Panc1 (cell line): Measurements from ENCODE around the gene SH3GL1. TPM values are rescaled to one million over a fixed set of nuclear protein-coding genes. Genes with fewer than 3 reads are reported as not detected.

ENCODE experiments used
- ATAC-seq: fragments of 200-7000 bp; cut with Tn5 transposase; 2 replicates; pipeline ENCODE4 v1.9.1; 2020; ENCODE audit warnings: mild to moderate bottlenecking, moderate library complexity
- BruUV-seq: library from RNA; stranded (reverse); fragments of 400-500 nt; replicated peaks from 2 replicates; lab custom pipeline; 2021; lab: Mats Ljungman, UMichigan
- CTCF ChIA-PET: fragments of 300-600 bp; sonication (Branson Sonifier 250); formaldehyde crosslinking; loops from one replicate; lab custom pipeline; 2022; ENCODE audit warnings: antibody characterized with exemption; lab: Charles Lee
- POLR2A ChIA-PET: fragments of 300-600 bp; sonication (Branson Sonifier 250); formaldehyde crosslinking; loops from one replicate; lab custom pipeline; 2022; ENCODE audit warnings: antibody characterized with exemption; lab: Charles Lee
- DNase-seq: peaks from one replicate; pipeline ENCODE4 v3.0.0-alpha.2; 2010; ENCODE audit warnings: low read depth, low spot score
- H3K27ac ChIP-seq: 2 replicates; pipeline ENCODE4 v1.5.1; 2011; ENCODE audit warnings: mild to moderate bottlenecking, low read length, inconsistent platforms
- H3K27me3 ChIP-seq: fragments of 200-500 bp; sonication (Bioruptor generic); 2 replicates; pipeline ENCODE4 v1.6.0; 2014; ENCODE audit warnings: low read length, inconsistent platforms; ENCODE audit not compliant: control insufficient read depth, insufficient read depth
- H3K36me3 ChIP-seq: fragments of 200-500 bp; sonication (Bioruptor generic); 2 replicates; pipeline ENCODE4 v1.5.1; 2014; ENCODE audit warnings: inconsistent platforms, mild to moderate bottlenecking, low read length, moderate library complexity; ENCODE audit not compliant: control insufficient read depth, insufficient read depth
- H3K4me1 ChIP-seq: 2 replicates; pipeline ENCODE4 v1.5.1; 2011; ENCODE audit warnings: inconsistent platforms, mild to moderate bottlenecking, low read length, moderate library complexity; ENCODE audit not compliant: control insufficient read depth, insufficient read depth
- H3K4me3 ChIP-seq, 2 experiments: 2 replicates each; pipeline ENCODE4 v1.5.1; 2011 to 2012; ENCODE audit warnings: low read depth in 2 of 2, low read length in 2 of 2, mild to moderate bottlenecking in 2 of 2, inconsistent platforms in 1 of 2, moderate library complexity in 1 of 2
- H3K9me3 ChIP-seq: fragments of 200-500 bp; sonication (Bioruptor generic); 2 replicates; pipeline ENCODE4 v1.5.1; 2014; ENCODE audit warnings: low read depth, mild to moderate bottlenecking, inconsistent platforms, low read length, moderate library complexity; ENCODE audit not compliant: control insufficient read depth, insufficient read depth
- POLR2AphosphoS5 ChIP-seq: IDR thresholded peaks from 2 replicates; pipeline ENCODE4 v1.6.1; 2012; ENCODE audit warnings: mild to moderate bottlenecking, low read depth, low read length, moderate library complexity
- SIN3A ChIP-seq: IDR thresholded peaks from 2 replicates; pipeline ENCODE4 v1.6.1; 2012; ENCODE audit warnings: low read depth, mild to moderate bottlenecking, low read length, moderate library complexity, borderline replicate concordance; ENCODE audit not compliant: insufficient read depth
- TCF7L2 ChIP-seq: IDR thresholded peaks from 2 replicates; pipeline ENCODE4 v1.6.1; 2011; ENCODE audit warnings: mild to moderate bottlenecking, low read depth, low read length, inconsistent platforms
- in situ Hi-C: cut with HindIII; loops from 2 replicates; pipeline ENCODE4 v1.10.0; 2016; ENCODE audit warnings: low sequenced_read_pairs, low pct_unique_long_range_greater_than_20kb
- intact Hi-C: fragments of 100-400 bp; cut with micrococcal nuclease; formaldehyde crosslinking; loops from one replicate; pipeline ENCODE4 v1.10.0; 2022; ENCODE audit not compliant: unreplicated experiment
- total RNA-seq: library from RNA; stranded (reverse); gene quantifications from one replicate; pipeline ENCODE4 v1.2.1, GENCODE V29; 2021; ENCODE audit not compliant: unreplicated experiment
- TF ChIP-seq, protein P1 (sequence below): fragments of 450-650 bp; IDR thresholded peaks from 2 replicates; pipeline ENCODE4 v1.5.1; 2017; ENCODE audit warnings: mild to moderate bottlenecking
- TF ChIP-seq, protein P2 (sequence below), 2 experiments: IDR thresholded peaks; 2 replicates each; pipeline ENCODE4 v1.6.1; 2011 to 2012; ENCODE audit warnings: low read depth in 2 of 2, control low read depth in 1 of 2, low read length in 1 of 2, mild to moderate bottlenecking in 1 of 2, moderate library complexity in 1 of 2; ENCODE audit not compliant: insufficient read depth in 1 of 2

Gene SH3GL1
- total RNA-seq, 1 experiment from 2014 or later = 57.1 TPM

DNA sequence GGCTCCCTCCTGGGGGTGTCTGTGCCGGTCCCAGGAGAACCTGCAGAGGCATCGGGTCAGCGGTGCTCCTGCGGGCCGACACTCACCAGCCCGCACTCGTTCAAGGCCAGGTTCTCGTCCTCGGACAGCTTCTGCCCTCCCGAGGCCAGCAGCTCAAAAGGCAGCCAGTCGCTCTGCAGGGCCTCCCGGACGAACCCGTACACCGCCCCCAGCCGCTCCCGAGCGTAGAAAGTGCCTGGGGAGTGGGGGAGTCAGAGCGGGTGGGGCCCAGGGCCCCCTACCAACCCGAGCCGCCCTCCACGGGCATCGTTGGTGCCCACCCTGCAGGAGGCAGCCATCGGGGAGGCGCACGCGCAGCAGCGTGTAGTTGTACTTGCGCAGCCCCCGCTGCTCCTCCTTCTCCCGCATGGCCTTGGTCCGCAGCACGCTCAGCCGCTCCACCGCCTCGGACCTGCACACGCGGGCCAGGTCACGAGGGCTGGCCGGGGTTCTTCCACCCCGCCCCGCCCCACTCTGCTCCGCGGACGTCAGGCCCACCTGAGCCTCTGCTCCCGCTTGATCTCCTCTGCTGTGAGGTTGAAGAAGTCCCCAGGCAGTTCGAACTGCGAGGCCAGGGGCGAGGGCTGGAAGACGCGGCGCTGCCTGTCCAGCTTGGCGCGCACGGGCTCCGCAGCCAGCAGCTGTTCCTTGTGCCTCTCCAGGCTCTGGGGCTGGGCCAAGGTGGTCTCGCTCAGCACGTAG, 45.8 kb upstream of the SH3GL1 start:
- BruUV-seq = no TSS peak
- Histone ChIP-seq H3K27ac (no peak overlapping the region), H3K36me3 (no peaks in the 10 kb centered on the region), H3K9me3 (no peaks in the 10 kb centered on the region), H3K4me1 (no peaks in the 10 kb centered on the region), H3K4me3 (no peak overlapping the region), H3K27me3 (no peaks in the 10 kb centered on the region)
- ATAC-seq (0 out of 2 replicates have a peak, but pooled peaks have one; percentile 4), DNase-seq (no peak)
- TF ChIP-seq, protein P1, sequence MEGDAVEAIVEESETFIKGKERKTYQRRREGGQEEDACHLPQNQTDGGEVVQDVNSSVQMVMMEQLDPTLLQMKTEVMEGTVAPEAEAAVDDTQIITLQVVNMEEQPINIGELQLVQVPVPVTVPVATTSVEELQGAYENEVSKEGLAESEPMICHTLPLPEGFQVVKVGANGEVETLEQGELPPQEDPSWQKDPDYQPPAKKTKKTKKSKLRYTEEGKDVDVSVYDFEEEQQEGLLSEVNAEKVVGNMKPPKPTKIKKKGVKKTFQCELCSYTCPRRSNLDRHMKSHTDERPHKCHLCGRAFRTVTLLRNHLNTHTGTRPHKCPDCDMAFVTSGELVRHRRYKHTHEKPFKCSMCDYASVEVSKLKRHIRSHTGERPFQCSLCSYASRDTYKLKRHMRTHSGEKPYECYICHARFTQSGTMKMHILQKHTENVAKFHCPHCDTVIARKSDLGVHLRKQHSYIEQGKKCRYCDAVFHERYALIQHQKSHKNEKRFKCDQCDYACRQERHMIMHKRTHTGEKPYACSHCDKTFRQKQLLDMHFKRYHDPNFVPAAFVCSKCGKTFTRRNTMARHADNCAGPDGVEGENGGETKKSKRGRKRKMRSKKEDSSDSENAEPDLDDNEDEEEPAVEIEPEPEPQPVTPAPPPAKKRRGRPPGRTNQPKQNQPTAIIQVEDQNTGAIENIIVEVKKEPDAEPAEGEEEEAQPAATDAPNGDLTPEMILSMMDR = no peak
- TF ChIP-seq POLR2AphosphoS5 = no peak; the same call in 1 of the 2 replicates
- no peak for TF ChIP-seq TCF7L2
- TF ChIP-seq, protein P2, sequence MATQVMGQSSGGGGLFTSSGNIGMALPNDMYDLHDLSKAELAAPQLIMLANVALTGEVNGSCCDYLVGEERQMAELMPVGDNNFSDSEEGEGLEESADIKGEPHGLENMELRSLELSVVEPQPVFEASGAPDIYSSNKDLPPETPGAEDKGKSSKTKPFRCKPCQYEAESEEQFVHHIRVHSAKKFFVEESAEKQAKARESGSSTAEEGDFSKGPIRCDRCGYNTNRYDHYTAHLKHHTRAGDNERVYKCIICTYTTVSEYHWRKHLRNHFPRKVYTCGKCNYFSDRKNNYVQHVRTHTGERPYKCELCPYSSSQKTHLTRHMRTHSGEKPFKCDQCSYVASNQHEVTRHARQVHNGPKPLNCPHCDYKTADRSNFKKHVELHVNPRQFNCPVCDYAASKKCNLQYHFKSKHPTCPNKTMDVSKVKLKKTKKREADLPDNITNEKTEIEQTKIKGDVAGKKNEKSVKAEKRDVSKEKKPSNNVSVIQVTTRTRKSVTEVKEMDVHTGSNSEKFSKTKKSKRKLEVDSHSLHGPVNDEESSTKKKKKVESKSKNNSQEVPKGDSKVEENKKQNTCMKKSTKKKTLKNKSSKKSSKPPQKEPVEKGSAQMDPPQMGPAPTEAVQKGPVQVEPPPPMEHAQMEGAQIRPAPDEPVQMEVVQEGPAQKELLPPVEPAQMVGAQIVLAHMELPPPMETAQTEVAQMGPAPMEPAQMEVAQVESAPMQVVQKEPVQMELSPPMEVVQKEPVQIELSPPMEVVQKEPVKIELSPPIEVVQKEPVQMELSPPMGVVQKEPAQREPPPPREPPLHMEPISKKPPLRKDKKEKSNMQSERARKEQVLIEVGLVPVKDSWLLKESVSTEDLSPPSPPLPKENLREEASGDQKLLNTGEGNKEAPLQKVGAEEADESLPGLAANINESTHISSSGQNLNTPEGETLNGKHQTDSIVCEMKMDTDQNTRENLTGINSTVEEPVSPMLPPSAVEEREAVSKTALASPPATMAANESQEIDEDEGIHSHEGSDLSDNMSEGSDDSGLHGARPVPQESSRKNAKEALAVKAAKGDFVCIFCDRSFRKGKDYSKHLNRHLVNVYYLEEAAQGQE (IDR thresholded peaks at IDR 0.05; ENCODE audit: insufficient read depth in 1 of 2, low read depth in 2 of 2, low read length in 1 of 2) = no peak
- TF ChIP-seq SIN3A = no peak
- ChIA-PET POLR2A (no interaction called here), CTCF (no interaction called here)
- intact Hi-C loops (no loop called here), in situ Hi-C loops (no loop called here)

DNA sequence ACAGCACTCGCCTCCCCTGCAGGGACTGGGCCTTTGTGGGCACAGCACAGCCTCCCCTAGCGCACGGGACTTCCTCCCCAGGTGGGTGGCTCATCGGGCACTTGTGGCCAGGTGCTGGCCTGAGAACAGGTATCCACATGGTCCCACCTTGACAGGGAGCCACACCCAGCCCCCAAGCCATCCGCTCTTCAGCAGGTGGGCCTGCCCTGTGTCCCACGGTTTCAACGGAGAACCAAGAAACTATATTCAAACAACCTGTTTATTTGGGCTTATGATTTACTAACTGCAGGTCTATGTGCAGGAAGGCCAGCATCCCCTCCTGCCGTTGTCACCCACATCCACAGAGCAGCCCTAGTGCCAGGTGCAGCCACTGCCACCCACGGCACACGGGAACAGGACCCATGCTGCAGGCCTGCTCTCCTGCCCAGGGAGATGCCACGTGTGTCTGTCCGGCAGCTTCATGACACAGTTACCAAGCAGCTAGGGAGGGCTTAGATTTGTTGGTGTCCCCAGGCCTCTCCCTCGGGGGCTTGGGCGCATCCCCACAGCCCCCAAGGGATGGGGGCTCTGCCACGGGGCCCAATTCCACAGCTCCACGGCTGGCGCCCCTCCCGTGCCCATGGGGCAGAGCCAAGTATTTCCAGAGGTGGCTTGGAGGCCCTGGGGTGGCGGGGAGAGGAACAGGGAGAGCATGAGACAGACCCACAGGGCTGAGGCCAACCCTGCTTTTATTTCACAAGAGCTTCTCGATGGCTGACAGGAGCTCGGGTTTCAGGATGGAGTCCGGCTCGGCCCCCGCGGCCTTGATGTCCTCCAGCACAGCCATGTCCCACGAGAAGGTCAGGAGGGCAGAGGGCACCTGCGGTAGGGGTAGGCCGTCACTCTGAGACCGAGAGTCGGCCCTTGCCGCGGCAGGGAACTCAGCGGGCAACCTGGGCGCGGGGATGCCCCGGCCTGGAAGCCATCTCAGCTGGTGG, 44.7 kb upstream of the SH3GL1 start:
- BruUV-seq = TSS peak; percentile 84
- TF ChIP-seq, protein P1 = no peak
- no peak for TF ChIP-seq POLR2AphosphoS5
- TF ChIP-seq TCF7L2 = no peak
- no peak for TF ChIP-seq SIN3A
- TF ChIP-seq, protein P2 (IDR thresholded peaks at IDR 0.05; ENCODE audit: insufficient read depth in 1 of 2, low read depth in 2 of 2, low read length in 1 of 2) = no peak
- no peaks in the 10 kb centered on the region for H3K36me3 ChIP-seq
- 0 out of 2 replicates have a peak, but pooled peaks have one; percentile 15 for ATAC-seq
- in situ Hi-C loops (no loop called here), intact Hi-C loops (no loop called here)
- CTCF ChIA-PET = no interaction called here
- no peaks in the 10 kb centered on the region for H3K27me3 ChIP-seq
- no peak overlapping the region for H3K4me3 ChIP-seq
- POLR2A ChIA-PET = no interaction called here
- no peak overlapping the region for H3K27ac ChIP-seq
- DNase-seq = no peak
- H3K9me3 ChIP-seq = no peaks in the 10 kb centered on the region
- H3K4me1 ChIP-seq = no peaks in the 10 kb centered on the region
